ENCODE data around the gene ARFGEF2.

Gene ARFGEF2

GRCh38 chr20:48899881-48900280 is 21.6 kb upstream of the ARFGEF2 start:
- DNase-seq (ENCODE audit: low spot score) = no peak

GRCh38 chr20:48901326-48901725 is 20.2 kb upstream of the ARFGEF2 start:
- no peak for DNase-seq (ENCODE audit: low spot score)

GRCh38 chr20:48903705-48904104 is 17.8 kb upstream of the ARFGEF2 start:
- DNase-seq (ENCODE audit: low spot score) = no peak

GRCh38 chr20:48904566-48905296 is 16.8 kb upstream of the ARFGEF2 start:
- DNase-seq (ENCODE audit: low spot score) = peak; percentile 80

GRCh38 chr20:48905297-48905647 is 16.2 kb upstream of the ARFGEF2 start:
- DNase-seq (ENCODE audit: low spot score) = no peak

GRCh38 chr20:48906221-48906877 is 15.2 kb upstream of the ARFGEF2 start:
- no peak for DNase-seq (ENCODE audit: low spot score)

- no peak for DNase-seq (ENCODE audit: low spot score)
Observed at GRCh38 chr20:48908656-48909319, 12.7 kb upstream of the ARFGEF2 start.

GRCh38 chr20:48909910-48910309 is 11.6 kb upstream of the ARFGEF2 start:
- no peak for DNase-seq (ENCODE audit: low spot score)

- no peak for DNase-seq (ENCODE audit: low spot score)
Observed at GRCh38 chr20:48910347-48910781, 11.1 kb upstream of the ARFGEF2 start.

GRCh38 chr20:48912065-48912464 is 9.4 kb upstream of the ARFGEF2 start:
- DNase-seq (ENCODE audit: low spot score) = no peak

- no peak for DNase-seq (ENCODE audit: low spot score)
Observed at GRCh38 chr20:48916699-48917098, 4.8 kb upstream of the ARFGEF2 start.

GRCh38 chr20:48919336-48919881 is 2.1 kb upstream of the ARFGEF2 start:
- no peak for DNase-seq (ENCODE audit: low spot score)

- DNase-seq (ENCODE audit: low spot score) = no peak
Observed at GRCh38 chr20:48919882-48920526, 1.5 kb upstream of the ARFGEF2 start.

GRCh38 chr20:48920527-48921167 is 864 bp upstream of the ARFGEF2 start:
- no peak for DNase-seq (ENCODE audit: low spot score)

- DNase-seq (ENCODE audit: low spot score) = peak; percentile 60
Observed at GRCh38 chr20:48921883-48922820, 641 bp downstream of the ARFGEF2 start.

- no peak for DNase-seq (ENCODE audit: low spot score)
Observed at GRCh38 chr20:48923149-48923718, 1.7 kb downstream of the ARFGEF2 start.

- DNase-seq (ENCODE audit: low spot score) = no peak
Observed at GRCh38 chr20:48924756-48925109, 3.2 kb downstream of the ARFGEF2 start.

GRCh38 chr20:48926267-48926666 is 4.8 kb downstream of the ARFGEF2 start:
- DNase-seq (ENCODE audit: low spot score) = no peak

GRCh38 chr20:48926821-48927220 is 5.3 kb downstream of the ARFGEF2 start:
- DNase-seq (ENCODE audit: low spot score) = no peak
